ENCODE results near the gene SERPINA12. TPM values are rescaled to one million over a fixed set of nuclear protein-coding genes. Genes with fewer than 3 reads are reported as not detected.

The SERPINA12 gene
- total and polyA plus RNA-seq, 2 of the 13 experiments (the other 11 are each of a cell fraction or from before 2014, with no cell fraction given) = 0.08 TPM; not detected in 1

GRCh38 chr14:94542111-94542810, 33.0 kb upstream of the SERPINA12 start (continued):
- TF ChIP-seq ZBTB21 (CRISPR knock-in tag; IDR thresholded peaks at IDR 0.05) (peak; percentile 44; the same call in 1 of the 2 replicates), EP300 (IDR thresholded peaks at IDR 0.05; ENCODE audit: low read depth in 2 of 2, low read length in 2 of 2) (no peak), EP300 (CRISPR knock-in tag; IDR thresholded peaks at IDR 0.05; ENCODE audit: borderline replicate concordance) (peak; percentile 22; the same call in 1 of the 2 replicates), CHCHD3 (CRISPR knock-in tag; IDR thresholded peaks at IDR 0.05) (no peak), MYNN (CRISPR knock-in tag; IDR thresholded peaks at IDR 0.05; ENCODE audit: low read depth) (0 out of 2 replicates have a peak, but pooled peaks have one; percentile 32), FOXK2 (IDR thresholded peaks at IDR 0.05) (no peak), TFAP4 (IDR thresholded peaks at IDR 0.05; ENCODE audit: borderline replicate concordance, low read depth) (peak; percentile 18; the same call in 1 of the 2 replicates), GATAD1 (CRISPR knock-in tag; IDR thresholded peaks at IDR 0.05) (0 out of 2 replicates have a peak, but pooled peaks have one; percentile 38), PHF21A (CRISPR knock-in tag; IDR thresholded peaks at IDR 0.05) (no peak), ERF (CRISPR knock-in tag; IDR thresholded peaks at IDR 0.05) (peak; percentile 63; the same call in 1 of the 2 replicates), FOXA1 (IDR thresholded peaks at IDR 0.05) (no peak), FOXA1 (CRISPR knock-in tag; IDR thresholded peaks at IDR 0.05) (peak; percentile 16; the same call in 1 of the 2 replicates), ZGPAT (CRISPR knock-in tag; IDR thresholded peaks at IDR 0.05) (peak; percentile 33; the same call in 1 of the 2 replicates), MED13 (CRISPR knock-in tag; IDR thresholded peaks at IDR 0.05) (no peak), ZNF431 (CRISPR knock-in tag; IDR thresholded peaks at IDR 0.05; ENCODE audit: borderline replicate concordance, low read depth) (no peak), SALL1 (CRISPR knock-in tag; IDR thresholded peaks at IDR 0.05) (peak; percentile 53; the same call in 1 of the 2 replicates), ZMAT3 (CRISPR knock-in tag; conservative IDR thresholded peaks at IDR 0.05) (0 out of 2 replicates have a peak, but pooled peaks have one; percentile 51), ZUFSP (CRISPR knock-in tag; IDR thresholded peaks at IDR 0.05; ENCODE audit: borderline replicate concordance) (no peak), ZMYM3 (CRISPR knock-in tag; IDR thresholded peaks at IDR 0.05) (no peak), FOXP4 (CRISPR knock-in tag; IDR thresholded peaks at IDR 0.05) (peak; percentile 33; the same call in 1 of the 2 replicates), HMG20A (CRISPR knock-in tag; IDR thresholded peaks at IDR 0.05; ENCODE audit: borderline replicate concordance) (peak; percentile 40; the same call in 1 of the 2 replicates), CREM (IDR thresholded peaks at IDR 0.05) (peak; percentile 18; the same call in 1 of the 2 replicates), CREM (CRISPR knock-in tag; IDR thresholded peaks at IDR 0.05) (no peak), NCOA2 (CRISPR knock-in tag; IDR thresholded peaks at IDR 0.05) (peak; percentile 38; the same call in 1 of the 2 replicates), RXRA (CRISPR knock-in tag; IDR thresholded peaks at IDR 0.05) (no peak; the same call in 1 of the 2 replicates), ZNF670 (CRISPR knock-in tag; IDR thresholded peaks at IDR 0.05; ENCODE audit: borderline replicate concordance) (peak; percentile 55; the same call in 1 of the 2 replicates)

Data from HepG2 (cell line).